PC-3 (cell line): ENCODE results near the gene ZNF385C. TPM values are rescaled to one million over a fixed set of nuclear protein-coding genes. Genes with fewer than 3 reads are reported as not detected.

Experiments
- ATAC-seq: fragments of 200-7000 bp; cut with Tn5 transposase; 2 replicates; pipeline ENCODE4 v1.9.1; 2020; ENCODE audit warnings: mild to moderate bottlenecking, moderate library complexity
- BruUV-seq: library from RNA; stranded (reverse); fragments of 400-500 nt; replicated peaks from 2 replicates; lab custom pipeline; 2021; lab: Mats Ljungman, UMichigan
- CTCF ChIA-PET: fragments of 300-600 bp; sonication (Branson Sonifier 250); formaldehyde crosslinking; loops from one replicate; lab custom pipeline; 2022; ENCODE audit warnings: antibody characterized with exemption; lab: Charles Lee
- POLR2A ChIA-PET: fragments of 300-600 bp; sonication (Branson Sonifier 250); formaldehyde crosslinking; loops from one replicate; lab custom pipeline; 2022; ENCODE audit warnings: antibody characterized with exemption; ENCODE audit not compliant: unreplicated experiment; lab: Charles Lee
- DNase-seq: peaks from one replicate; pipeline ENCODE4 v3.0.0-alpha.2; 2015
- H2AFZ ChIP-seq: fragments of 300-600 bp; sonication (generic); 2 replicates; pipeline ENCODE4 v1.6.0; 2016; ENCODE audit warnings: antibody characterized with exemption, low read length
- H3F3A ChIP-seq: fragments of 300-600 bp; sonication (generic); one replicate; pipeline ENCODE4 v1.6.0; 2017; ENCODE audit warnings: antibody characterized with exemption, low read length, control low read depth, mild to moderate bottlenecking; ENCODE audit not compliant: unreplicated experiment
- H3K27ac ChIP-seq: fragments of 300-600 bp; sonication (generic); 2 replicates; pipeline ENCODE4 v1.5.1; 2016; ENCODE audit warnings: mild to moderate bottlenecking, low read length
- H3K27me3 ChIP-seq: fragments of 300-600 bp; sonication (generic); 2 replicates; pipeline ENCODE4 v1.6.1; 2016; ENCODE audit warnings: low read length, mixed read lengths
- H3K36me3 ChIP-seq: fragments of 300-600 bp; sonication (generic); 2 replicates; pipeline ENCODE4 v1.6.1; 2016; ENCODE audit warnings: low read depth, mixed run types, low read length, mixed read lengths
- H3K4me1 ChIP-seq: fragments of 300-600 bp; sonication (generic); 2 replicates; pipeline ENCODE4 v1.5.1; 2016; ENCODE audit warnings: low read length; ENCODE audit not compliant: insufficient read depth
- H3K4me2 ChIP-seq: fragments of 300-600 bp; sonication (generic); 2 replicates; pipeline ENCODE4 v1.6.0; 2016; ENCODE audit warnings: low read length
- H3K4me3 ChIP-seq: fragments of 300-600 bp; sonication (generic); 2 replicates; pipeline ENCODE4 v1.5.1; 2016; ENCODE audit warnings: mild to moderate bottlenecking, low read length, mixed read lengths
- H3K79me2 ChIP-seq: fragments of 300-600 bp; sonication (generic); 2 replicates; pipeline ENCODE4 v1.6.1; 2017; ENCODE audit warnings: low read length, mixed read lengths
- H3K9ac ChIP-seq: fragments of 300-600 bp; sonication (generic); 2 replicates; pipeline ENCODE4 v1.6.0; 2016; ENCODE audit warnings: mild to moderate bottlenecking, low read length
- H3K9me2 ChIP-seq: fragments of 300-600 bp; sonication (generic); replicated peaks from 2 replicates; pipeline ENCODE4 v1.6.1; 2016; ENCODE audit warnings: mixed run types, low read length, mixed read lengths
- H3K9me3 ChIP-seq: fragments of 300-600 bp; sonication (generic); 2 replicates; pipeline ENCODE4 v1.6.1; 2016; ENCODE audit warnings: low read length, mixed read lengths
- H4K20me1 ChIP-seq: fragments of 300-600 bp; sonication (generic); 2 replicates; pipeline ENCODE4 v1.6.1; 2016; ENCODE audit warnings: low read length, mixed read lengths
- CTCF ChIP-seq: fragments of 300-600 bp; sonication (generic); conservative IDR thresholded peaks from 2 replicates; pipeline ENCODE4 v1.5.1; 2017; ENCODE audit warnings: antibody characterized with exemption, low read depth, mild to moderate bottlenecking, low read length
- EZH2 ChIP-seq: fragments of 300-600 bp; sonication (generic); IDR thresholded peaks from one replicate; pipeline ENCODE4 v1.6.1; 2017; ENCODE audit warnings: antibody characterized with exemption, mild to moderate bottlenecking, low read length; ENCODE audit not compliant: unreplicated experiment
- EZH2phosphoT487 ChIP-seq: fragments of 300-600 bp; sonication (generic); IDR thresholded peaks from 2 replicates; pipeline ENCODE4 v1.6.1; 2018; ENCODE audit warnings: mild to moderate bottlenecking, antibody characterized with exemption, low read length, borderline replicate concordance
- intact Hi-C: fragments of 100-400 bp; cut with micrococcal nuclease; formaldehyde crosslinking; loops from 2 replicates; pipeline ENCODE4 v1.9.0; 2023
- total RNA-seq: library from RNA; depleted of rRNA; stranded (reverse); fragments of >200 nt; gene quantifications from 2 replicates; pipeline ENCODE4 v1.2.3, GENCODE V29; 2014

The ZNF385C gene
- total RNA-seq, 1 experiment from 2014 or later: 0.04 TPM

- no peaks in the 10 kb centered on the region for H3K4me1 ChIP-seq
- BruUV-seq: no TSS peak
- H3K79me2 ChIP-seq: no peaks in the 10 kb centered on the region
- no peaks in the 10 kb centered on the region for H3K9me2 ChIP-seq
- peak within 1 kb of the TSS; percentile 94 for H3K4me2 ChIP-seq
- H3K9me3 ChIP-seq: no peaks in the 10 kb centered on the region
- peak; percentile 85 for ATAC-seq
- no peaks in the 10 kb centered on the region for H3K36me3 ChIP-seq
- peak within 1 kb of the TSS; percentile 86 for H2AFZ ChIP-seq
- peak within 1 kb of the TSS; percentile 69 for H3K4me3 ChIP-seq
- peak; percentile 24 for DNase-seq
- H3K27ac ChIP-seq: no peak within 1 kb of the TSS
- CTCF ChIA-PET: no interaction called here
- POLR2A ChIA-PET: no interaction called here
- no peaks in the 10 kb centered on the region for H3K27me3 ChIP-seq
- TF ChIP-seq EZH2phosphoT487 (no peak), CTCF (peak; percentile 19; the same call in 1 of the 2 replicates)
- intact Hi-C loops: no loop called here
- no peaks in the 10 kb centered on the region for H4K20me1 ChIP-seq
- peak within 1 kb of the TSS; percentile 43; the same call in 1 of the 2 replicates for H3K9ac ChIP-seq
- no peaks in the 10 kb centered on the region for H3F3A ChIP-seq
Observed at GRCh38 chr17:42050393-42051012, 47.8 kb downstream of the ZNF385C start, which contains the start of gene C17orf113. Gene C17orf113 (minus strand): TSS chr17:42050601. CDS start chr17:42043376, 7,225 bp downstream.

- H3K27ac ChIP-seq: no peak overlapping the region
Observed at GRCh38 chr17:42049834-42050392, 48.4 kb downstream of the ZNF385C start.

More at GRCh38 chr17:42049834-42050392, 48.4 kb downstream of the ZNF385C start:
- ATAC-seq (peak; percentile 49), DNase-seq (no peak)
- Histone ChIP-seq H3K9me3 (no peaks in the 10 kb centered on the region), H3K4me2 (peak overlapping the region; percentile 94), H3K4me1 (no peaks in the 10 kb centered on the region), H4K20me1 (no peaks in the 10 kb centered on the region), H2AFZ (peak overlapping the region; percentile 78), H3K9ac (peak overlapping the region; percentile 43; the same call in 1 of the 2 replicates), H3K79me2 (no peaks in the 10 kb centered on the region), H3K27me3 (no peaks in the 10 kb centered on the region), H3F3A (no peaks in the 10 kb centered on the region), H3K9me2 (no peaks in the 10 kb centered on the region), H3K4me3 (peak overlapping the region; percentile 69), H3K36me3 (no peaks in the 10 kb centered on the region)
- intact Hi-C loops: no loop called here
- TF ChIP-seq EZH2 (no peak), EZH2phosphoT487 (no peak), CTCF (no peak)
- POLR2A ChIA-PET: no interaction called here
- no TSS peak for BruUV-seq
- CTCF ChIA-PET: interaction anchor here (0.6 kb wide), 1 partner anchor 121 kb away, joined by 5 read pairs; no protein-coding TSS in a partner anchor
